Stimulated activated CD8-positive, alpha-beta memory T cell treated with anti-CD3 and anti-CD28 coated beads, Interleukin-12 subunit alpha, Interleukin-12 subunit beta, amount 100 ng/mL, for 24 hours (primary cell): ENCODE results near the gene PHACTR1.
A peak's percentile ranks its signal among the peaks of the same experiment; 100 is the strongest.
"Not testable (repeated sequence)": the region's sequence is repeated elsewhere in the genome, so short reads cannot be mapped to it uniquely, and the experiment has no call there.

Source experiments
- DNase-seq: peaks from one replicate; pipeline ENCODE4 v3.0.0-alpha.2; 2020; ENCODE audit errors: extremely low read depth

The PHACTR1 gene

GRCh38 chr6:13305791-13306190 lies 589.2 kb downstream of the PHACTR1 start:
- no peak for DNase-seq

GRCh38 chr6:13307508-13307995 lies 591.0 kb downstream of the PHACTR1 start:
- DNase-seq: no peak

- DNase-seq: no peak
Observed at GRCh38 chr6:13308332-13308731, 591.8 kb downstream of the PHACTR1 start.

- DNase-seq: no peak
Observed at GRCh38 chr6:13311155-13311554, 594.6 kb downstream of the PHACTR1 start.

- no peak for DNase-seq
Observed at GRCh38 chr6:13314806-13315205, 598.2 kb downstream of the PHACTR1 start.

- DNase-seq: no peak
Observed at GRCh38 chr6:13315896-13316295, 599.3 kb downstream of the PHACTR1 start.

- DNase-seq: no peak
Observed at GRCh38 chr6:13318821-13319220, 602.3 kb downstream of the PHACTR1 start.

- DNase-seq: no peak
Observed at GRCh38 chr6:13319891-13320564, 603.5 kb downstream of the PHACTR1 start.

- DNase-seq: not testable (repeated sequence)
Observed at GRCh38 chr6:13326031-13326586, 609.5 kb downstream of the PHACTR1 start.

GRCh38 chr6:13327691-13328075 lies 611.1 kb downstream of the PHACTR1 start:
- DNase-seq: no peak

GRCh38 chr6:13328076-13328874 lies 611.7 kb downstream of the PHACTR1 start, which contains the start of gene TBC1D7:
TSS of gene TBC1D7 (minus strand) at chr6:13328537. CDS start at chr6:13326898, 1,639 bp downstream.
- DNase-seq: peak; percentile 85

GRCh38 chr6:13328875-13329183 lies 612.3 kb downstream of the PHACTR1 start:
- no peak for DNase-seq

GRCh38 chr6:13331516-13332348 lies 615.2 kb downstream of the PHACTR1 start:
- DNase-seq: no peak

GRCh38 chr6:13332349-13332706 lies 615.8 kb downstream of the PHACTR1 start:
- DNase-seq: no peak

GRCh38 chr6:13334953-13335352 lies 618.4 kb downstream of the PHACTR1 start:
- DNase-seq: no peak

GRCh38 chr6:13336553-13336952 lies 620.0 kb downstream of the PHACTR1 start:
- DNase-seq: peak; percentile 31

GRCh38 chr6:13338038-13338437 lies 621.5 kb downstream of the PHACTR1 start:
- DNase-seq: no peak
